Ishikawa (cell line): ENCODE results near the gene MIGA2.

Experiments
- CEBPB ChIP-seq: IDR thresholded peaks from 2 replicates; pipeline ENCODE4 v1.6.1; 2012
- CREB1 ChIP-seq: IDR thresholded peaks from 2 replicates; pipeline ENCODE4 v1.6.1; 2012; ENCODE audit warnings: low read depth
- EGR1 ChIP-seq: IDR thresholded peaks from 2 replicates; pipeline ENCODE4 v1.6.1; 2012
- EP300 ChIP-seq: IDR thresholded peaks from 2 replicates; pipeline ENCODE4 v1.6.1; 2012; ENCODE audit warnings: borderline replicate concordance
- FOXM1 ChIP-seq: IDR thresholded peaks from 2 replicates; pipeline ENCODE4 v1.6.1; 2012; ENCODE audit warnings: low read depth, borderline replicate concordance
- MAX ChIP-seq: IDR thresholded peaks from 2 replicates; pipeline ENCODE4 v1.6.1; 2012
- NFIC ChIP-seq: IDR thresholded peaks from 2 replicates; pipeline ENCODE4 v1.6.1; 2012
- RAD21 ChIP-seq: IDR thresholded peaks from 2 replicates; pipeline ENCODE4 v1.6.1; 2012; ENCODE audit warnings: low read depth
- REST ChIP-seq: IDR thresholded peaks from 2 replicates; pipeline ENCODE4 v1.6.1; 2012; ENCODE audit warnings: low read depth, mild to moderate bottlenecking
- TAF1 ChIP-seq: IDR thresholded peaks from 2 replicates; pipeline ENCODE4 v1.6.1; 2012; ENCODE audit warnings: low read depth, mild to moderate bottlenecking
- TCF12 ChIP-seq: IDR thresholded peaks from 2 replicates; pipeline ENCODE4 v1.6.1; 2012; ENCODE audit warnings: low read depth
- TEAD4 ChIP-seq: IDR thresholded peaks from 2 replicates; pipeline ENCODE4 v1.6.1; 2012
- USF1 ChIP-seq: IDR thresholded peaks from 2 replicates; pipeline ENCODE4 v1.6.1; 2012
- YY1 ChIP-seq: IDR thresholded peaks from 2 replicates; pipeline ENCODE4 v1.6.1; 2012; ENCODE audit warnings: low read depth
- ZBTB7A ChIP-seq: IDR thresholded peaks from 2 replicates; pipeline ENCODE4 v1.6.1; 2012; ENCODE audit warnings: low read depth

The MIGA2 gene

GRCh38 chr9:129101279-129101678 lies 64.9 kb downstream of the MIGA2 start:
- no peak for TF ChIP-seq CEBPB
- TF ChIP-seq RAD21: no peak

GRCh38 chr9:129102095-129102525 lies 65.7 kb downstream of the MIGA2 start:
- TF ChIP-seq ZBTB7A (no peak), YY1 (no peak), FOXM1 (no peak), TAF1 (no peak), CEBPB (no peak), TEAD4 (no peak), NFIC (no peak), EP300 (no peak), RAD21 (no peak), REST (no peak)

- no peak for TF ChIP-seq EGR1
- no peak for TF ChIP-seq CREB1
- no peak for TF ChIP-seq ZBTB7A
- no peak for TF ChIP-seq EP300
- no peak for TF ChIP-seq TEAD4
- TF ChIP-seq NFIC: no peak
- no peak for TF ChIP-seq REST
- TF ChIP-seq TCF12: no peak
- no peak for TF ChIP-seq YY1
- no peak for TF ChIP-seq FOXM1
- no peak for TF ChIP-seq TAF1
- TF ChIP-seq MAX: no peak
- TF ChIP-seq CEBPB: no peak
- no peak for TF ChIP-seq USF1
- TF ChIP-seq RAD21: no peak
Measured at GRCh38 chr9:129102791-129103594, 66.6 kb downstream of the MIGA2 start.

- TF ChIP-seq TAF1 (no peak), RAD21 (no peak), CEBPB (no peak), TCF12 (no peak), EGR1 (no peak), CREB1 (no peak), ZBTB7A (no peak), YY1 (no peak), EP300 (no peak), MAX (no peak), REST (no peak), TEAD4 (no peak)
Measured at GRCh38 chr9:129103595-129103965, 67.2 kb downstream of the MIGA2 start.

GRCh38 chr9:129104051-129104450 lies 67.6 kb downstream of the MIGA2 start:
- TF ChIP-seq REST (no peak), RAD21 (no peak), EGR1 (no peak), TAF1 (no peak), TEAD4 (no peak), YY1 (no peak), MAX (no peak), EP300 (no peak), CEBPB (no peak)
